GM23338 (cell line): ENCODE measurements around the gene LAMC2.

ENCODE experiments used
- EZH2 ChIP-seq: fragments of 200-600 bp; sonication (generic); IDR thresholded peaks from one replicate; pipeline ENCODE4 v1.8.0; 2017; ENCODE audit warnings: antibody characterized with exemption, mild to moderate bottlenecking, low read depth; ENCODE audit not compliant: unreplicated experiment
- REST ChIP-seq: IDR thresholded peaks from one replicate; pipeline ENCODE4 v1.6.1; 2018; ENCODE audit warnings: antibody characterized with exemption; ENCODE audit not compliant: unreplicated experiment
- TF ChIP-seq, protein P1 (sequence below), 2 experiments: fragments of 200-600 bp in 1 of 2; sonication (generic) in 1 of 2; conservative IDR thresholded peaks; 2 replicates each; pipeline versions ENCODE4 v1.5.1 to v1.6.1; 2016 to 2017; ENCODE audit warnings: antibody characterized with exemption in 2 of 2, low read depth in 2 of 2, mild to moderate bottlenecking in 2 of 2, moderate library complexity in 1 of 2

GRCh38 chr1:183215076-183215720 is 29.1 kb downstream of the LAMC2 start:
- TF ChIP-seq EZH2 (no peak), REST (no peak)
- TF ChIP-seq, protein P1, sequence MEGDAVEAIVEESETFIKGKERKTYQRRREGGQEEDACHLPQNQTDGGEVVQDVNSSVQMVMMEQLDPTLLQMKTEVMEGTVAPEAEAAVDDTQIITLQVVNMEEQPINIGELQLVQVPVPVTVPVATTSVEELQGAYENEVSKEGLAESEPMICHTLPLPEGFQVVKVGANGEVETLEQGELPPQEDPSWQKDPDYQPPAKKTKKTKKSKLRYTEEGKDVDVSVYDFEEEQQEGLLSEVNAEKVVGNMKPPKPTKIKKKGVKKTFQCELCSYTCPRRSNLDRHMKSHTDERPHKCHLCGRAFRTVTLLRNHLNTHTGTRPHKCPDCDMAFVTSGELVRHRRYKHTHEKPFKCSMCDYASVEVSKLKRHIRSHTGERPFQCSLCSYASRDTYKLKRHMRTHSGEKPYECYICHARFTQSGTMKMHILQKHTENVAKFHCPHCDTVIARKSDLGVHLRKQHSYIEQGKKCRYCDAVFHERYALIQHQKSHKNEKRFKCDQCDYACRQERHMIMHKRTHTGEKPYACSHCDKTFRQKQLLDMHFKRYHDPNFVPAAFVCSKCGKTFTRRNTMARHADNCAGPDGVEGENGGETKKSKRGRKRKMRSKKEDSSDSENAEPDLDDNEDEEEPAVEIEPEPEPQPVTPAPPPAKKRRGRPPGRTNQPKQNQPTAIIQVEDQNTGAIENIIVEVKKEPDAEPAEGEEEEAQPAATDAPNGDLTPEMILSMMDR (conservative IDR thresholded peaks at IDR 0.05; ENCODE audit: low read depth in 2 of 2): no peak
